AG04449 (cell line): Measurements from ENCODE around the gene PDE1A.

Source experiments
- CTCF ChIA-PET: fragments of 350-600 bp; formaldehyde crosslinking; extraction: SDS; loops from one replicate; lab custom pipeline; 2021; ENCODE audit warnings: antibody characterized with exemption; lab: Yijun Ruan, JAX
- POLR2A ChIA-PET: fragments of 400-600, 350-600 bp; formaldehyde crosslinking; extraction: SDS; loops from one replicate; lab custom pipeline; 2020; ENCODE audit warnings: antibody characterized with exemption, inconsistent platforms; lab: Yijun Ruan, JAX
- DNase-seq: peaks from one replicate; pipeline ENCODE4 v3.0.0-alpha.2; 2010; ENCODE audit warnings: low read depth, low spot score
- H3K4me3 ChIP-seq: 2 replicates; pipeline ENCODE4 v1.5.1; 2011; ENCODE audit warnings: low read depth, mild to moderate bottlenecking, control low read depth, low read length
- TF ChIP-seq, protein P1 (sequence below): IDR thresholded peaks from one replicate; pipeline ENCODE4 v1.5.1; 2011; ENCODE audit warnings: mild to moderate bottlenecking, moderate library complexity, low read length, control low read depth, inconsistent platforms; ENCODE audit not compliant: insufficient read depth; ENCODE audit errors: missing control alignments

The PDE1A gene

DNA sequence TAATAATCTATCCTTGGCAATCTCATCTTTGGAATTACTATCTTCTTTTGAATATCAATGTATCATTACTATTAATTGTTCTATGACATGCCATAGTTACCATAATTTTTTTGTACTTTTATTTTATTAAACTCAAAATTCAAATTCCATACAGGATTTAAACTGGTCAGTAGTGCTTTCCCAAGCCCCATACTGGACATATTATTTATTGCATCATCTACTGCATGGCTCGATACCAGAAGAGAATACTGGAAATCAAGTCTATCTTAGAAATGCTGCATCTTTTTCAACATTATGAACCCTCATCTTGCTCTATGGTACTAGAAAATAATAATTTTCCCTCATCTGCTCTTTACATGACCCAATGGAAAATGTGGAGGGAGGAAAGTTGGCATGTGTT, 9.4 kb upstream of the PDE1A start:
- ChIA-PET CTCF (interaction anchor here (0.9 kb wide), 1 partner anchor 12 kb away, joined by 3 read pairs; no protein-coding TSS in a partner anchor), POLR2A (no interaction called here)
- no peak overlapping the region for H3K4me3 ChIP-seq
- TF ChIP-seq, protein P1, sequence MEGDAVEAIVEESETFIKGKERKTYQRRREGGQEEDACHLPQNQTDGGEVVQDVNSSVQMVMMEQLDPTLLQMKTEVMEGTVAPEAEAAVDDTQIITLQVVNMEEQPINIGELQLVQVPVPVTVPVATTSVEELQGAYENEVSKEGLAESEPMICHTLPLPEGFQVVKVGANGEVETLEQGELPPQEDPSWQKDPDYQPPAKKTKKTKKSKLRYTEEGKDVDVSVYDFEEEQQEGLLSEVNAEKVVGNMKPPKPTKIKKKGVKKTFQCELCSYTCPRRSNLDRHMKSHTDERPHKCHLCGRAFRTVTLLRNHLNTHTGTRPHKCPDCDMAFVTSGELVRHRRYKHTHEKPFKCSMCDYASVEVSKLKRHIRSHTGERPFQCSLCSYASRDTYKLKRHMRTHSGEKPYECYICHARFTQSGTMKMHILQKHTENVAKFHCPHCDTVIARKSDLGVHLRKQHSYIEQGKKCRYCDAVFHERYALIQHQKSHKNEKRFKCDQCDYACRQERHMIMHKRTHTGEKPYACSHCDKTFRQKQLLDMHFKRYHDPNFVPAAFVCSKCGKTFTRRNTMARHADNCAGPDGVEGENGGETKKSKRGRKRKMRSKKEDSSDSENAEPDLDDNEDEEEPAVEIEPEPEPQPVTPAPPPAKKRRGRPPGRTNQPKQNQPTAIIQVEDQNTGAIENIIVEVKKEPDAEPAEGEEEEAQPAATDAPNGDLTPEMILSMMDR, result no peak
- DNase-seq, result no peak

DNA sequence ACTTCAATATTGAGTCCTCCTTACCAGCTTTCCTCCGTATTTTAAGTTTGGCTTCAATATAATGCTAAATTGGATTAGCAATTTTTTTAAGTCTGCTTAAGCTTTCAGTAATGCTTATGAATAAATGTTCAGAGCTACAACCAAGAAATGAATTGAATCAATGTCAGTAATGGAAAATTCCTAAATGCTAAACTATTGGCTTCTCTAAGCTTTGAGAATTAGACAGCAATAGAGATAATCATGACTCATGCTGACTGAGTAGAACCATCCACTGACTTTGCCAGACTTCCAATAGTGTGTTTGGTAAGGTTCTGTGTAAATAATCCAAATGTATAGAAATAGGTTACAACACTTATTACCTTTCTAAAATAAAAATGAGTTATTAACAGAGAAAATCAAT, 8.9 kb upstream of the PDE1A start:
- TF ChIP-seq, protein P1, result no peak
- DNase-seq, result no peak
- POLR2A ChIA-PET, result no interaction called here
- CTCF ChIA-PET, result interaction anchor here (0.9 kb wide), 1 partner anchor 12 kb away, joined by 3 read pairs; no protein-coding TSS in a partner anchor
- H3K4me3 ChIP-seq, result no peak overlapping the region

GRCh38 chr2:182432051-182432450, 5.2 kb upstream of the PDE1A start:
- TF ChIP-seq, protein P1, result no peak
- no peak for DNase-seq
- POLR2A ChIA-PET, result no interaction called here

DNA sequence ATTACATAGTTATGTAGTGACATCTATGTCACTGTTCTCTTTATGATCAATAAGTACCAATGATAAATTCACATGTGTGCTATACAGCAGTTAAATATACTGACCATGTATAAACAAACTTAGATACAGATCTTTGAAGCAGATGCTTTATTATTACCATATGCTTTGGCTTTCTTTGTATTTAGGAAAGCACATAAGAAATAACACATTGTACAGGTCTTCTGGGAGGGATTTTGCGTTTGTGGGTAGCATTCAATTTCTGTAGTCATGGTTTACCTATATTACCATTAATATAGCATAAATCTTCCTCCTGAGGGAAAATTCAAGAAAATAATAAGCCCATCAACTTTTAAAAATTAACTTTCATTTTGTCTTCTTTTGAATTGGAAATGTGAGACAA, 1.6 kb upstream of the PDE1A start:
- ChIA-PET CTCF (interaction anchor here (1.5 kb wide), 1 partner anchor 221 kb away, joined by 5 read pairs; no protein-coding TSS in a partner anchor), POLR2A (no interaction called here)
- TF ChIP-seq, protein P1, result no peak
- no peak for DNase-seq
- no peak overlapping the region for H3K4me3 ChIP-seq

More at GRCh38 chr2:182432051-182432450, 5.2 kb upstream of the PDE1A start:
- CTCF ChIA-PET, result no interaction called here
- no peak overlapping the region for H3K4me3 ChIP-seq

- CTCF ChIA-PET, result interaction anchor here (1.0 to 1.7 kb wide), 2 partner anchors 223 to 240 kb away, joined by 3 to 4 read pairs; no protein-coding TSS in a partner anchor
- TF ChIP-seq, protein P1, result no peak
- no peak overlapping the region for H3K4me3 ChIP-seq
Observed at GRCh38 chr2:182426082-182426917, 536 bp downstream of the PDE1A start.

GRCh38 chr2:182422864-182423263, 4.0 kb downstream of the PDE1A start:
- POLR2A ChIA-PET, result no interaction called here
- CTCF ChIA-PET, result no interaction called here
- no peak for DNase-seq
- TF ChIP-seq, protein P1, result no peak
- no peak overlapping the region for H3K4me3 ChIP-seq

More at GRCh38 chr2:182426082-182426917, 536 bp downstream of the PDE1A start:
- POLR2A ChIA-PET, result no interaction called here
- no peak for DNase-seq
